ENCODE data around the gene TMEM63B. TPM values are rescaled to one million over a fixed set of nuclear protein-coding genes. Genes with fewer than 3 reads are reported as not detected.
A peak's percentile ranks its signal among the peaks of the same experiment; 100 is the strongest.

Gene TMEM63B
- total and polyA plus RNA-seq, 9 of the 15 experiments (the other 6 are each of a cell fraction or from before 2014, with no cell fraction given), result 0.14 to 39.4 (median 14.4) TPM

GRCh38 chr6:44128020-44128917 lies 915 bp downstream of the TMEM63B start (continued):
- TF ChIP-seq ZNF253 (CRISPR knock-in tag; conservative IDR thresholded peaks at IDR 0.05) (no peak), MCM7 (IDR thresholded peaks at IDR 0.05) (no peak), BCOR (IDR thresholded peaks at IDR 0.05) (no peak; the same call in none of the 2 replicates), ETV6 (IDR thresholded peaks at IDR 0.05; ENCODE audit: borderline replicate concordance in 1 of 2, low read depth in 2 of 2, low read length in 1 of 2) (no peak), ETV6 (CRISPR knock-in tag; IDR thresholded peaks at IDR 0.05; ENCODE audit: borderline replicate concordance) (no peak), SMAD2 (IDR thresholded peaks at IDR 0.05; ENCODE audit: low read depth, low read length) (no peak), SMAD4 (CRISPR knock-in tag; conservative IDR thresholded peaks at IDR 0.05) (peak; percentile 24), HSF4 (CRISPR knock-in tag; IDR thresholded peaks at IDR 0.05; ENCODE audit: borderline replicate concordance) (no peak), RBM17 (IDR thresholded peaks at IDR 0.05; ENCODE audit: borderline replicate concordance, low read depth, low read length) (no peak), NR3C1 (CRISPR knock-in tag; IDR thresholded peaks at IDR 0.05) (no peak), SREBF2 (CRISPR knock-in tag; IDR thresholded peaks at IDR 0.05) (no peak), ZNF282 (CRISPR knock-in tag; IDR thresholded peaks at IDR 0.05) (no peak), HMG20A (CRISPR knock-in tag; conservative IDR thresholded peaks at IDR 0.05) (no peak), RBM34 (IDR thresholded peaks at IDR 0.05; ENCODE audit: borderline replicate concordance, insufficient read depth, low read length) (no peak), SRSF7 (optimal IDR thresholded peaks at IDR 0.05; ENCODE audit: low read depth, low read length) (no peak), ESRRB (CRISPR knock-in tag; IDR thresholded peaks at IDR 0.05; ENCODE audit: borderline replicate concordance) (no peak), ZNF384 (IDR thresholded peaks at IDR 0.05; ENCODE audit: low read depth, low read length) (no peak), TRIM28 (IDR thresholded peaks at IDR 0.05) (no peak), ARNT (IDR thresholded peaks at IDR 0.05) (no peak)
- TF ChIP-seq, protein P1, sequence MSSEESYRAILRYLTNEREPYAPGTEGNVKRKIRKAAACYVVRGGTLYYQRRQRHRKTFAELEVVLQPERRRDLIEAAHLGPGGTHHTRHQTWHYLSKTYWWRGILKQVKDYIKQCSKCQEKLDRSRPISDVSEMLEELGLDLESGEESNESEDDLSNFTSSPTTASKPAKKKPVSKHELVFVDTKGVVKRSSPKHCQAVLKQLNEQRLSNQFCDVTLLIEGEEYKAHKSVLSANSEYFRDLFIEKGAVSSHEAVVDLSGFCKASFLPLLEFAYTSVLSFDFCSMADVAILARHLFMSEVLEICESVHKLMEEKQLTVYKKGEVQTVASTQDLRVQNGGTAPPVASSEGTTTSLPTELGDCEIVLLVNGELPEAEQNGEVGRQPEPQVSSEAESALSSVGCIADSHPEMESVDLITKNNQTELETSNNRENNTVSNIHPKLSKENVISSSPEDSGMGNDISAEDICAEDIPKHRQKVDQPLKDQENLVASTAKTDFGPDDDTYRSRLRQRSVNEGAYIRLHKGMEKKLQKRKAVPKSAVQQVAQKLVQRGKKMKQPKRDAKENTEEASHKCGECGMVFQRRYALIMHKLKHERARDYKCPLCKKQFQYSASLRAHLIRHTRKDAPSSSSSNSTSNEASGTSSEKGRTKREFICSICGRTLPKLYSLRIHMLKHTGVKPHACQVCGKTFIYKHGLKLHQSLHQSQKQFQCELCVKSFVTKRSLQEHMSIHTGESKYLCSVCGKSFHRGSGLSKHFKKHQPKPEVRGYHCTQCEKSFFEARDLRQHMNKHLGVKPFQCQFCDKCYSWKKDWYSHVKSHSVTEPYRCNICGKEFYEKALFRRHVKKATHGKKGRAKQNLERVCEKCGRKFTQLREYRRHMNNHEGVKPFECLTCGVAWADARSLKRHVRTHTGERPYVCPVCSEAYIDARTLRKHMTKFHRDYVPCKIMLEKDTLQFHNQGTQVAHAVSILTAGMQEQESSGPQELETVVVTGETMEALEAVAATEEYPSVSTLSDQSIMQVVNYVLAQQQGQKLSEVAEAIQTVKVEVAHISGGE (CRISPR knock-in tag; IDR thresholded peaks at IDR 0.05), result no peak
- TF ChIP-seq, protein P2, sequence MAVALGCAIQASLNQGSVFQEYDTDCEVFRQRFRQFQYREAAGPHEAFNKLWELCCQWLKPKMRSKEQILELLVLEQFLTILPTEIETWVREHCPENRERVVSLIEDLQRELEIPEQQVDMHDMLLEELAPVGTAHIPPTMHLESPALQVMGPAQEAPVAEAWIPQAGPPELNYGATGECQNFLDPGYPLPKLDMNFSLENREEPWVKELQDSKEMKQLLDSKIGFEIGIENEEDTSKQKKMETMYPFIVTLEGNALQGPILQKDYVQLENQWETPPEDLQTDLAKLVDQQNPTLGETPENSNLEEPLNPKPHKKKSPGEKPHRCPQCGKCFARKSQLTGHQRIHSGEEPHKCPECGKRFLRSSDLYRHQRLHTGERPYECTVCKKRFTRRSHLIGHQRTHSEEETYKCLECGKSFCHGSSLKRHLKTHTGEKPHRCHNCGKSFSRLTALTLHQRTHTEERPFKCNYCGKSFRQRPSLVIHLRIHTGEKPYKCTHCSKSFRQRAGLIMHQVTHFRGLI (CRISPR knock-in tag; IDR thresholded peaks at IDR 0.05), result no peak
- TF ChIP-seq, protein P3, sequence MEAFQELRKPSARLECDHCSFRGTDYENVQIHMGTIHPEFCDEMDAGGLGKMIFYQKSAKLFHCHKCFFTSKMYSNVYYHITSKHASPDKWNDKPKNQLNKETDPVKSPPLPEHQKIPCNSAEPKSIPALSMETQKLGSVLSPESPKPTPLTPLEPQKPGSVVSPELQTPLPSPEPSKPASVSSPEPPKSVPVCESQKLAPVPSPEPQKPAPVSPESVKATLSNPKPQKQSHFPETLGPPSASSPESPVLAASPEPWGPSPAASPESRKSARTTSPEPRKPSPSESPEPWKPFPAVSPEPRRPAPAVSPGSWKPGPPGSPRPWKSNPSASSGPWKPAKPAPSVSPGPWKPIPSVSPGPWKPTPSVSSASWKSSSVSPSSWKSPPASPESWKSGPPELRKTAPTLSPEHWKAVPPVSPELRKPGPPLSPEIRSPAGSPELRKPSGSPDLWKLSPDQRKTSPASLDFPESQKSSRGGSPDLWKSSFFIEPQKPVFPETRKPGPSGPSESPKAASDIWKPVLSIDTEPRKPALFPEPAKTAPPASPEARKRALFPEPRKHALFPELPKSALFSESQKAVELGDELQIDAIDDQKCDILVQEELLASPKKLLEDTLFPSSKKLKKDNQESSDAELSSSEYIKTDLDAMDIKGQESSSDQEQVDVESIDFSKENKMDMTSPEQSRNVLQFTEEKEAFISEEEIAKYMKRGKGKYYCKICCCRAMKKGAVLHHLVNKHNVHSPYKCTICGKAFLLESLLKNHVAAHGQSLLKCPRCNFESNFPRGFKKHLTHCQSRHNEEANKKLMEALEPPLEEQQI (IDR thresholded peaks at IDR 0.05), result no peak
